Peyer's patch (tissue), 4 donors: Measurements from ENCODE around the gene PALS1.

ENCODE experiments used
- POLR2A ChIP-seq, 2 donors: fragments of 450-650 bp; IDR thresholded peaks; one replicate each; pipeline ENCODE4 v1.5.1; 2017; ENCODE audit warnings: antibody characterized with exemption in 2 of 2, mild to moderate bottlenecking in 2 of 2, moderate library complexity in 2 of 2
- TF ChIP-seq, protein P1 (sequence below), 6 experiments: fragments of 450-650 bp in 4 of 6; fragments of 200-600 bp in 2 of 6; sonication (generic) in 1 of 6; IDR thresholded peaks; one replicate each; pipeline ENCODE4 v1.5.1; 2017 to 2019; ENCODE audit warnings: antibody characterized with exemption in 6 of 6, mild to moderate bottlenecking in 3 of 6, moderate library complexity in 1 of 6

DNA sequence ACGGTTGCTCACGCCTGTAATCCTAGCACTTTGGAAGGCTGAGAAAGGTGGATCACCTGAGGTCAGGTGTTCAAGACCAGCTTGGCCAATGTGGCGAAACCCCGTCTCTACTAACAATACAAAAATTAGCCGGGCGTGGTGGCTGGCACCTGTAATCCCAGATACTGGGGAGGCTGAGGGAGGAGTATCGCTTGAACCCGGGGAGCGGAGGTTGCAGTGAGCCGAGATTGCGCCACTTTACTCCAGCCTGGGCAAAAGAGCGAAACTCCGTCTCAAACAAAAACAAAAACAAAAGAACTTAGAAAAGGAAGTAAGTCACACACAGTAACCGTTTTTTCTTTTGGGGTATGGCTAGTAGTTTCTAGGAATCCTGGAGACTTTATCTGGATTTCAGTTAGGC lies 1.7 kb upstream of the PALS1 start:
- TF ChIP-seq, protein P1, sequence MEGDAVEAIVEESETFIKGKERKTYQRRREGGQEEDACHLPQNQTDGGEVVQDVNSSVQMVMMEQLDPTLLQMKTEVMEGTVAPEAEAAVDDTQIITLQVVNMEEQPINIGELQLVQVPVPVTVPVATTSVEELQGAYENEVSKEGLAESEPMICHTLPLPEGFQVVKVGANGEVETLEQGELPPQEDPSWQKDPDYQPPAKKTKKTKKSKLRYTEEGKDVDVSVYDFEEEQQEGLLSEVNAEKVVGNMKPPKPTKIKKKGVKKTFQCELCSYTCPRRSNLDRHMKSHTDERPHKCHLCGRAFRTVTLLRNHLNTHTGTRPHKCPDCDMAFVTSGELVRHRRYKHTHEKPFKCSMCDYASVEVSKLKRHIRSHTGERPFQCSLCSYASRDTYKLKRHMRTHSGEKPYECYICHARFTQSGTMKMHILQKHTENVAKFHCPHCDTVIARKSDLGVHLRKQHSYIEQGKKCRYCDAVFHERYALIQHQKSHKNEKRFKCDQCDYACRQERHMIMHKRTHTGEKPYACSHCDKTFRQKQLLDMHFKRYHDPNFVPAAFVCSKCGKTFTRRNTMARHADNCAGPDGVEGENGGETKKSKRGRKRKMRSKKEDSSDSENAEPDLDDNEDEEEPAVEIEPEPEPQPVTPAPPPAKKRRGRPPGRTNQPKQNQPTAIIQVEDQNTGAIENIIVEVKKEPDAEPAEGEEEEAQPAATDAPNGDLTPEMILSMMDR (IDR thresholded peaks at IDR 0.05), result no peak
- no peak for TF ChIP-seq POLR2A (IDR thresholded peaks at IDR 0.05)
